ENCODE results near the gene ALKBH4.
"Not testable (repeated sequence)": the region's sequence is repeated elsewhere in the genome, so short reads cannot be mapped to it uniquely, and the experiment has no call there.

ALKBH4 gene

DNA sequence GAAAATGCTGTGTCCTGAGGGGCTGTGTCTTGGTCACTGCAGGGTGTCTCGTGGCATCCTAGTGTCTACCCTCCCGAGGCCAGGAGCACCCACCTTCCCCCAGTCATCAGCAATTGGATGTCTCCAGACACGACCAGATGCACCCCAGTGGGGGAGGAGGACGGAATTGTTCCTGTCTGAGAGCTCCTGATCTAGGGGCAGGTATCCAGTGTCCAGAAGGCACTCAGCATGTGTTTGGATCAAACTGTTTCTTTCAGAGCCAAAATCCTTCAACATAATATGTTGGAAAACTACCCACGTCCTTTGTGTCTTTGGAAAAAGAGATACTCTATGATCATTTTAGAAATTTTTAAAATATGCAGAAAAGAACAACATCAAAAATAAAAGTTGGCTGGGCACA lies 51.6 kb downstream of the ALKBH4 start:
- no peak overlapping the region for H3K27ac ChIP-seq
- TF ChIP-seq, protein P1, sequence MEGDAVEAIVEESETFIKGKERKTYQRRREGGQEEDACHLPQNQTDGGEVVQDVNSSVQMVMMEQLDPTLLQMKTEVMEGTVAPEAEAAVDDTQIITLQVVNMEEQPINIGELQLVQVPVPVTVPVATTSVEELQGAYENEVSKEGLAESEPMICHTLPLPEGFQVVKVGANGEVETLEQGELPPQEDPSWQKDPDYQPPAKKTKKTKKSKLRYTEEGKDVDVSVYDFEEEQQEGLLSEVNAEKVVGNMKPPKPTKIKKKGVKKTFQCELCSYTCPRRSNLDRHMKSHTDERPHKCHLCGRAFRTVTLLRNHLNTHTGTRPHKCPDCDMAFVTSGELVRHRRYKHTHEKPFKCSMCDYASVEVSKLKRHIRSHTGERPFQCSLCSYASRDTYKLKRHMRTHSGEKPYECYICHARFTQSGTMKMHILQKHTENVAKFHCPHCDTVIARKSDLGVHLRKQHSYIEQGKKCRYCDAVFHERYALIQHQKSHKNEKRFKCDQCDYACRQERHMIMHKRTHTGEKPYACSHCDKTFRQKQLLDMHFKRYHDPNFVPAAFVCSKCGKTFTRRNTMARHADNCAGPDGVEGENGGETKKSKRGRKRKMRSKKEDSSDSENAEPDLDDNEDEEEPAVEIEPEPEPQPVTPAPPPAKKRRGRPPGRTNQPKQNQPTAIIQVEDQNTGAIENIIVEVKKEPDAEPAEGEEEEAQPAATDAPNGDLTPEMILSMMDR (conservative IDR thresholded peaks at IDR 0.05) = no peak

DNA sequence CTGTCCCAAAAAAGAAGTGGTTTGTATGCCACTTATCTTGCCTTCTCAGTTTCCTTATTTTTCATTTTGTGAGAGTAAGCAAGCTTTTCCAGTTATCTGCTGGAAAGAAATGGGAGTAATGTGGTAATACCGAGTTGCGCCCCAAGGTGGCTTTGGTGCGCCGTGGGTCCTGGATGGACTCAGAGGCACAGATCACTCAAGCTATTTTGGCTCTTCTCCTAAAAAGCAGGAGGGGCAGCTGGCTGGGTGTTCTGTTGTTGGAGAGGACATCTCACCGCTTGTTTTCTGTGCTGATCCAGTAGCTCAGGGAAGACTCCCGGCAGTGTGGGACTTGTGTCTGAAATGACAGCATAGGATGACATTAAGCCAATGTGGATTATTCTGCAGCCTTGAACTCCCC lies 52.1 kb downstream of the ALKBH4 start:
- H3K27ac ChIP-seq = no peak overlapping the region
- TF ChIP-seq, protein P1 (conservative IDR thresholded peaks at IDR 0.05) = no peak
- no peak for TF ChIP-seq ZFX (IDR thresholded peaks at IDR 0.05)

DNA sequence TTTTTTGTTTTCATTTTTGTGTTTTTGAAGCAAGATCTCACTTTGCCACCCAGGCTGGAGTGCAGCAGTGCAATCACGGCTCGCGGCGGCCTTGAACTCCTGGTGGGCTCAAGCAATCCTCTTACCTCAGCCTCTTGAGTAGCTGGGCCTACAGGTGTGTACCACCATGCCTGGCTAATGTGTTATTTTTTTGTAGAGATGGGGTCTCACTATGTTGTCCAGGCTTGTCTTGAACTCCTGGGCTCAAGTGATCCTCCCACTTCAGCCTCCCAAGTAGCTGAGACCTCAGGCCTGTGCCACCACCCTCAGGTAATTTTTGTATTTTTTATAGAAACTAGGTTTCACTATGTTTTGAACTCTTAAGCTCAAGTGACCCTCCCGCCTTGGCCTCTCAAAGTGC lies 53.7 kb downstream of the ALKBH4 start:
- no peak overlapping the region for H3K27ac ChIP-seq
- TF ChIP-seq, protein P1 (conservative IDR thresholded peaks at IDR 0.05) = no peak
- no peak for TF ChIP-seq ZFX (IDR thresholded peaks at IDR 0.05)

DNA sequence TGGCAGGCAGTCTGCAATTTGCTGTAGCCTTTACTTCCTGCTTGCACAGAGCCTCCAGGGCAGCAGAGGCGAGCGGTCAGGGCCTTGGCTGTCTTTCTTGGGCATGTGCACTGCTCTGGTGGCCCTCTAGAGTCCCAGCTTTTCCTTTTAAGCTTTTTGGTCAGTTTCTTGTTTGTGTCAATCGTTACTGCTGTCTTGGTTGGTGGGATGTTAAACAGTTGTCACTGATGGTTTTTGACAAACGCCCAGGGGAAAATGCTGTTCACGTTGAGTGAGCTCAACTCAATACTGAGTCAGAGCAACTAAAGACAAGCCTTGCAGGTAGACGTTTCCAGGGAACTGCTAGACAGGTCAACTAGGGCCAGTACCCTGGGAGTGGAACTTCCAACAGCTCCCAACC lies 54.5 kb downstream of the ALKBH4 start:
- H3K27ac ChIP-seq = no peak overlapping the region
- TF ChIP-seq, protein P1 (conservative IDR thresholded peaks at IDR 0.05) = no peak
- no peak for TF ChIP-seq ZFX (IDR thresholded peaks at IDR 0.05)

- no peak overlapping the region for H3K27ac ChIP-seq
- TF ChIP-seq, protein P1 (conservative IDR thresholded peaks at IDR 0.05) = no peak
- no peak for TF ChIP-seq ZFX (IDR thresholded peaks at IDR 0.05)
Measured at GRCh38 chr7:102409340-102409739, 55.3 kb downstream of the ALKBH4 start.

DNA sequence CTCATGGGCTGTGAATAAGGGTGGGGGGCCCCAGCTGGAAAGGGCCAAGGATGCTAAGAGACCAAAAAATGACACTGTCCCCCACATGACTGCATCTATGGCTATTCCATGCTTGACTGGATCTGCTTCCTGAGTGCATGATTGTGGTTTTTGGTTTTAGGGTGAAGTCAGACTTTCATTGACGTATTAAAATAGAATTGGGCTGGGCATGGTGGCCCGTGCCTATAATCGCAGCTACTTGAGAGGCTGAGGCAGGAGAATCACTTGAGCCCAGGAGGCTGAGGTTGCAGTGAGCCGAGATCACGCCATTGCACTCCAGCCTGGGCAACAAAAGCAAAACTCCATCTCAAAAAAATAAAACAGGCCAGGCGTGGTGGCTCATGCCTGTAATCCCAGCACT lies 56.1 kb downstream of the ALKBH4 start:
- H3K27ac ChIP-seq = not testable (repeated sequence)

- TF ChIP-seq, protein P1 (conservative IDR thresholded peaks at IDR 0.05) = no peak
- TF ChIP-seq ZFX (IDR thresholded peaks at IDR 0.05) = no peak
- no peak overlapping the region for H3K27ac ChIP-seq
Measured at GRCh38 chr7:102407910-102408309, 56.8 kb downstream of the ALKBH4 start.
